Fibroblast of lung (primary cell): Measurements from ENCODE around the gene ADM. TPM values are rescaled to one million over a fixed set of nuclear protein-coding genes. Genes with fewer than 3 reads are reported as not detected.

Experiments
- DNase-seq, 2 donors: peaks; one replicate each; pipeline versions ENCODE4 v3.0.0 to v3.0.0-alpha.2; 2010; ENCODE audit warnings: low read depth in 2 of 2
- H2AFZ ChIP-seq: 2 replicates; pipeline ENCODE4 v1.5.1; 2012; ENCODE audit warnings: low read length, control low read depth, inconsistent platforms
- H3K27ac ChIP-seq: 2 replicates; pipeline ENCODE4 v1.5.1; 2011; ENCODE audit warnings: low read length, control low read depth; ENCODE audit not compliant: insufficient read depth
- H3K27me3 ChIP-seq: 2 replicates; pipeline ENCODE4 v1.5.1; 2011; ENCODE audit warnings: mild to moderate bottlenecking, low read length; ENCODE audit not compliant: control insufficient read depth, insufficient read depth
- H3K36me3 ChIP-seq: 2 replicates; pipeline ENCODE4 v1.5.1; 2011; ENCODE audit warnings: low read length; ENCODE audit not compliant: control insufficient read depth, insufficient read depth
- H3K4me1 ChIP-seq: 2 replicates; pipeline ENCODE4 v1.5.1; 2011; ENCODE audit warnings: low read length; ENCODE audit not compliant: control insufficient read depth, insufficient read depth; ENCODE audit errors: extremely low read depth
- H3K4me2 ChIP-seq: 2 replicates; pipeline ENCODE4 v1.5.1; 2011; ENCODE audit warnings: low read length, control low read depth; ENCODE audit not compliant: insufficient read depth; ENCODE audit errors: extremely low read depth
- H3K4me3 ChIP-seq, 4 experiments: fragments of 200-600 bp in 1 of 4; sonication (generic) in 1 of 4; replicated peaks in 1 of 4; 2 replicates each; pipeline ENCODE4 v1.5.1; 2011 to 2016; ENCODE audit warnings: low read length in 4 of 4, low read depth in 3 of 4, mild to moderate bottlenecking in 3 of 4, control low read depth in 2 of 4, inconsistent platforms in 1 of 4, mixed read lengths in 1 of 4; ENCODE audit not compliant: insufficient read depth in 1 of 4; ENCODE audit errors: control extremely low read depth in 1 of 4
- H3K79me2 ChIP-seq: 2 replicates; pipeline ENCODE4 v1.5.1; 2012; ENCODE audit warnings: mild to moderate bottlenecking, low read length, inconsistent platforms; ENCODE audit not compliant: control insufficient read depth, insufficient read depth
- H3K9ac ChIP-seq: 2 replicates; pipeline ENCODE4 v1.5.1; 2011; ENCODE audit warnings: mild to moderate bottlenecking, low read length, control low read depth; ENCODE audit not compliant: insufficient read depth
- H3K9me3 ChIP-seq: 2 replicates; pipeline ENCODE4 v1.5.1; 2012; ENCODE audit warnings: low read depth, low read length; ENCODE audit not compliant: control insufficient read depth, insufficient read depth
- H4K20me1 ChIP-seq: 2 replicates; pipeline ENCODE4 v1.5.1; 2011; ENCODE audit warnings: low read length; ENCODE audit not compliant: control insufficient read depth, insufficient read depth; ENCODE audit errors: extremely low read depth
- CTCF ChIP-seq, 2 donors: IDR thresholded peaks in 1 of 2; conservative IDR thresholded peaks in 1 of 2; 1 replicate in 1 of 2; 2 replicates in 1 of 2; pipeline ENCODE4 v1.5.1; 2011 to 2012; ENCODE audit warnings: low read length in 2 of 2, control low read depth in 1 of 2, inconsistent platforms in 1 of 2, low read depth in 1 of 2, mild to moderate bottlenecking in 1 of 2
- EZH2 ChIP-seq: IDR thresholded peaks from 2 replicates; pipeline ENCODE4 v1.5.1; 2012; ENCODE audit warnings: low read length, control low read depth, mild to moderate bottlenecking; ENCODE audit errors: missing control alignments
- polyA plus RNA-seq, 2 donors: library from polyadenylated mRNA; depleted of rRNA in 1 of 2; stranded (reverse) in 1 of 2; unstranded in 1 of 2; fragments of >200 nt; gene quantifications; 2 replicates each; pipeline ENCODE4 v1.2.1, GENCODE V29; 2011 to 2012; ENCODE audit warnings: missing spikeins in 1 of 2
- total RNA-seq: library from RNA; depleted of rRNA; stranded (reverse); fragments of >200 nt; gene quantifications from 2 replicates; pipeline ENCODE4 v1.2.1, GENCODE V29; 2014

ADM gene
- total and polyA plus RNA-seq, 2 donors (not counting 1 experiment from before 2014, with no cell fraction given): 989 to 1,010 TPM

GRCh38 chr11:10295064-10295901 is 9.6 kb upstream of the ADM start:
- Histone ChIP-seq H3K79me2 (peaks cover 34% of the 10 kb centered on the region), H3K36me3 (peaks cover 5% of the 10 kb centered on the region), H3K27ac (peak overlapping the region; percentile 92), H3K4me3 (peak overlapping the region; percentile 74 to 84 (median 76)), H3K4me1 (peaks cover 7% of the 10 kb centered on the region), H3K27me3 (no peaks in the 10 kb centered on the region), H4K20me1 (no peaks in the 10 kb centered on the region), H3K4me2 (peak overlapping the region; percentile 92), H3K9me3 (no peaks in the 10 kb centered on the region), H2AFZ (no peak overlapping the region), H3K9ac (no peak overlapping the region)
- TF ChIP-seq EZH2: no peak
- no peak for TF ChIP-seq CTCF (conservative IDR thresholded peaks at IDR 0.05 in 1 of 2, IDR thresholded peaks at IDR 0.05 in 1 of 2; ENCODE audit: low read depth in 1 of 2, low read length in 2 of 2)
- no peak for DNase-seq

GRCh38 chr11:10298342-10298741 is 6.5 kb upstream of the ADM start:
- Histone ChIP-seq H3K36me3 (peaks cover 4% of the 10 kb centered on the region), H3K9me3 (no peaks in the 10 kb centered on the region), H3K4me1 (peaks cover 9% of the 10 kb centered on the region), H2AFZ (no peak overlapping the region), H3K27ac (no peak overlapping the region), H3K4me3 (no peak overlapping the region), H3K9ac (no peak overlapping the region), H3K4me2 (no peak overlapping the region), H3K79me2 (peaks cover 20% of the 10 kb centered on the region), H4K20me1 (no peaks in the 10 kb centered on the region), H3K27me3 (no peaks in the 10 kb centered on the region)
- DNase-seq: peak; percentile 88 to 97
- TF ChIP-seq CTCF (conservative IDR thresholded peaks at IDR 0.05 in 1 of 2, IDR thresholded peaks at IDR 0.05 in 1 of 2; ENCODE audit: low read depth in 1 of 2, low read length in 2 of 2) (peak; percentile 32 to 48), EZH2 (no peak)

- Histone ChIP-seq H4K20me1 (no peaks in the 10 kb centered on the region), H3K4me1 (peaks cover 9% of the 10 kb centered on the region), H3K79me2 (peaks cover 47% of the 10 kb centered on the region), H3K4me3 (peak overlapping the region; percentile 65 to 98 (median 76)), H3K4me2 (peak overlapping the region; percentile 85), H3K27me3 (no peaks in the 10 kb centered on the region), H3K36me3 (peaks cover 15% of the 10 kb centered on the region), H3K9ac (peak overlapping the region; percentile 68), H2AFZ (no peak overlapping the region), H3K9me3 (no peaks in the 10 kb centered on the region), H3K27ac (peak overlapping the region; percentile 91)
- peak; percentile 67 to 95 for DNase-seq
- TF ChIP-seq EZH2: no peak
- TF ChIP-seq CTCF (conservative IDR thresholded peaks at IDR 0.05 in 1 of 2, IDR thresholded peaks at IDR 0.05 in 1 of 2; ENCODE audit: low read depth in 1 of 2, low read length in 2 of 2): no peak
Measured at GRCh38 chr11:10301656-10302358, 3.1 kb upstream of the ADM start.
